Spleen (tissue), 7 donors: ENCODE results near the gene GAS7.

Experiments used
- POLR2A ChIP-seq, 3 donors: fragments of 450-650 bp; IDR thresholded peaks; one replicate each; pipeline ENCODE4 v1.5.1; 2017; ENCODE audit warnings: antibody characterized with exemption in 3 of 3, mild to moderate bottlenecking in 1 of 3
- TF ChIP-seq, protein P1 (sequence below), 11 experiments: fragments of 200-600 bp in 7 of 11; fragments of 450-650 bp in 4 of 11; sonication (generic) in 4 of 11; IDR thresholded peaks in 8 of 11; conservative IDR thresholded peaks in 3 of 11; 1 replicate in 7 of 11; 2 replicates in 4 of 11; pipeline versions ENCODE4 v1.4.0 to v1.8.0; 2016 to 2021; ENCODE audit warnings: antibody characterized with exemption in 11 of 11, inconsistent platforms in 4 of 11, mild to moderate bottlenecking in 1 of 11
- donor health status: DM: no; HTN: no; CAD: no; lungs with moderate emphysema.
- donor health status: DM: no; HTN: no; CAD: no.
- donor health status: DM: no; HTN: no; CAD: no.

DNA sequence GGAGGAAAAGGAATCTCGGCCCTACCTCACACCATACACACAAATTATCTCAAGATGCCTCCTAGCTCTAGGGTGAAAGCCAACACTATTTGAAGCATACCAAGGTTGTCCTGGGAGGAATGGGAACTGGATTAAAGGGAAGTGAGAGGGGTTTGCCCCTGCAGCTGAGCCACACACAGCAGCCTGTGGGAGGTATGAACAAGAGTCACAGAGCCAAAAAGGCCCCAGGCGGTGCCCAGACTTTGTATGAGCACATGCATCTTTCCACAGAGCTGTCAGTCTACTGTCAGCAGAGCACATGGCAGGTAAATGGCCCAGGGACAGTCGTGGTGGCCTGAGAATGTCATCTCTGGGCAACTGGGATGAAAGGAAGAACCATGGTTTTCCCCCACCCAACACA, 262.3 kb downstream of the GAS7 start:
- TF ChIP-seq, protein P1, sequence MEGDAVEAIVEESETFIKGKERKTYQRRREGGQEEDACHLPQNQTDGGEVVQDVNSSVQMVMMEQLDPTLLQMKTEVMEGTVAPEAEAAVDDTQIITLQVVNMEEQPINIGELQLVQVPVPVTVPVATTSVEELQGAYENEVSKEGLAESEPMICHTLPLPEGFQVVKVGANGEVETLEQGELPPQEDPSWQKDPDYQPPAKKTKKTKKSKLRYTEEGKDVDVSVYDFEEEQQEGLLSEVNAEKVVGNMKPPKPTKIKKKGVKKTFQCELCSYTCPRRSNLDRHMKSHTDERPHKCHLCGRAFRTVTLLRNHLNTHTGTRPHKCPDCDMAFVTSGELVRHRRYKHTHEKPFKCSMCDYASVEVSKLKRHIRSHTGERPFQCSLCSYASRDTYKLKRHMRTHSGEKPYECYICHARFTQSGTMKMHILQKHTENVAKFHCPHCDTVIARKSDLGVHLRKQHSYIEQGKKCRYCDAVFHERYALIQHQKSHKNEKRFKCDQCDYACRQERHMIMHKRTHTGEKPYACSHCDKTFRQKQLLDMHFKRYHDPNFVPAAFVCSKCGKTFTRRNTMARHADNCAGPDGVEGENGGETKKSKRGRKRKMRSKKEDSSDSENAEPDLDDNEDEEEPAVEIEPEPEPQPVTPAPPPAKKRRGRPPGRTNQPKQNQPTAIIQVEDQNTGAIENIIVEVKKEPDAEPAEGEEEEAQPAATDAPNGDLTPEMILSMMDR (IDR thresholded peaks at IDR 0.05 in 8 of 11, conservative IDR thresholded peaks at IDR 0.05 in 3 of 11) = no peak
- TF ChIP-seq POLR2A (IDR thresholded peaks at IDR 0.05) = no peak
